ENCODE data around the gene TACC2.

The TACC2 gene

GRCh38 chr10:122001698-122002097, 12.7 kb downstream of the TACC2 start:
- ATAC-seq, result no peak

GRCh38 chr10:122007415-122007814, 18.5 kb downstream of the TACC2 start:
- TF ChIP-seq ZFP30 (CRISPR knock-in tag; IDR thresholded peaks at IDR 0.05), result no peak
- TF ChIP-seq POU6F1 (CRISPR knock-in tag; IDR thresholded peaks at IDR 0.05; ENCODE audit: borderline replicate concordance, low read depth), result no peak
- no peak for TF ChIP-seq ISL1 (CRISPR knock-in tag; IDR thresholded peaks at IDR 0.05)
- no peak for TF ChIP-seq TCF4 (CRISPR knock-in tag; IDR thresholded peaks at IDR 0.05; ENCODE audit: borderline replicate concordance)
- no peak for TF ChIP-seq CSDC2 (CRISPR knock-in tag; IDR thresholded peaks at IDR 0.05)
- TF ChIP-seq ZFP3 (CRISPR knock-in tag; IDR thresholded peaks at IDR 0.05), result no peak
- no peak for ATAC-seq

More at GRCh38 chr10:122001698-122002097, 12.7 kb downstream of the TACC2 start:
- TF ChIP-seq SNAI2 (CRISPR knock-in tag; IDR thresholded peaks at IDR 0.05) (no peak), ZNF565 (CRISPR knock-in tag; conservative IDR thresholded peaks at IDR 0.05; ENCODE audit: low read depth) (no peak), POU6F1 (CRISPR knock-in tag; IDR thresholded peaks at IDR 0.05; ENCODE audit: borderline replicate concordance, low read depth) (no peak), CSDC2 (CRISPR knock-in tag; IDR thresholded peaks at IDR 0.05) (no peak), TOX (CRISPR knock-in tag; IDR thresholded peaks at IDR 0.05; ENCODE audit: borderline replicate concordance) (no peak), CREB5 (CRISPR knock-in tag; IDR thresholded peaks at IDR 0.05; ENCODE audit: low read depth) (no peak), PATZ1 (CRISPR knock-in tag; IDR thresholded peaks at IDR 0.05; ENCODE audit: borderline replicate concordance) (no peak), ZFP30 (CRISPR knock-in tag; IDR thresholded peaks at IDR 0.05) (no peak), OSR1 (CRISPR knock-in tag; IDR thresholded peaks at IDR 0.05) (no peak), ARNTL (CRISPR knock-in tag; IDR thresholded peaks at IDR 0.05; ENCODE audit: borderline replicate concordance, low read depth) (no peak), TSHZ2 (CRISPR knock-in tag; IDR thresholded peaks at IDR 0.05) (no peak), ZC3H10 (CRISPR knock-in tag; IDR thresholded peaks at IDR 0.05) (no peak), ZNF8 (CRISPR knock-in tag; IDR thresholded peaks at IDR 0.05) (no peak), RARB (CRISPR knock-in tag; IDR thresholded peaks at IDR 0.05) (no peak), GLIS3 (CRISPR knock-in tag; IDR thresholded peaks at IDR 0.05) (no peak), CSRNP3 (CRISPR knock-in tag; IDR thresholded peaks at IDR 0.05) (no peak), ESRRG (CRISPR knock-in tag; IDR thresholded peaks at IDR 0.05) (no peak), ISL1 (CRISPR knock-in tag; IDR thresholded peaks at IDR 0.05) (no peak), ZFP3 (CRISPR knock-in tag; IDR thresholded peaks at IDR 0.05) (no peak), PPARA (CRISPR knock-in tag; IDR thresholded peaks at IDR 0.05; ENCODE audit: borderline replicate concordance) (no peak)

All from SK-N-SH treated with all-trans-retinoic acid at 6 μM for 48 hours (cell line).